Stimulated activated CD4-positive, alpha-beta T cell treated with anti-CD3 and anti-CD28 coated beads, Interleukin-15, amount 100 ng/mL, for 1 hour (primary cell): ENCODE results near the gene OXNAD1.

Experiments used
- DNase-seq, 2 donors: peaks; one replicate each; pipeline ENCODE4 v3.0.0-alpha.2; 2020; ENCODE audit warnings: low read depth in 1 of 2, low spot score in 1 of 2

Gene OXNAD1, protein sequence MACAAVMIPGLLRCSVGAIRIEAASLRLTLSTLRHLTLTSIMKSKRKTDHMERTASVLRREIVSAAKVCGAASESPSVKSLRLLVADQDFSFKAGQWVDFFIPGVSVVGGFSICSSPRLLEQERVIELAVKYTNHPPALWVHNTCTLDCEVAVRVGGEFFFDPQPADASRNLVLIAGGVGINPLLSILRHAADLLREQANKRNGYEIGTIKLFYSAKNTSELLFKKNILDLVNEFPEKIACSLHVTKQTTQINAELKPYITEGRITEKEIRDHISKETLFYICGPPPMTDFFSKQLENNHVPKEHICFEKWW

DNA sequence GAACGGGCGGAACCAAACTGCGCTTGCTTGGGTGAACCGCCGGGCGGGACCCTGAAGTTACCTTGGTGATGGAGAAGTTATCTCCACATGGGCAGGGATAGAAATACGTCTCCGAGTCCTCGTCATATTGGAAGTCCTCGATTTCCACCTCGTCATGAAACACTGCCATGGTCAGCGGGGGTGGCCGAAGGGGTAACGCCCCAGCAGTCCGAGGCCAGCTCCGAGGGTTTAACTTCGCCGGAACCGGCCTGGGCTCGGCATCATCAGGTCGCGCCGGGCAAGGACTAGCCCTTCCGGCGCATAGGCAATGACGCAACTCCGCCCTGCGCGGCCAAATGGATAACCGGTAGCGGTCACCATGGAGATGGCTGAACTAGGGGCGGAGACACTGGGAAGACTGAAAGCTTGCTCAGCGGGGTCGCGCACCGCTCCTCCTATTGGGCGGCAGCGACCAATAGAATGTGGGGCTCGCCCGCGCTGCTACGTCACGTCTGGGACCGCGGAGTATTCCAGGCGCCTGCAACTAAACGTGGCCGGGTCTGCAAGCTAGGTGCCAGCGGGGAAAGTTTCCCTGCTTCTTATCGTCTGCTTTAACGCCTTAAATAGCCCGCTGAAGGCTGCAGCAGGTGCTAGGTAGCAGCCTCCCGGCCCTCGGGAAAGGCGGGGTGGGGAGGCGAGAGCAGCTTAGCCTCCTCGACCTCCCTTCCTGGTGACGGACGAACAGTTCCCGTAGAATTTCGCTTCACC is at the start of gene OXNAD1, which contains the start of gene DPH3:
Gene OXNAD1, plus strand, starts transcription at position 505 of the 747 bp plus-strand sequence. CDS start 5,741 bp downstream, outside the sequence.
Gene DPH3, minus strand, starts transcription at position 236 of the 747 bp plus-strand sequence. Its CDS starts 67 bp downstream, at position 169.
- DNase-seq, result peak; percentile 93 to 97

DNA sequence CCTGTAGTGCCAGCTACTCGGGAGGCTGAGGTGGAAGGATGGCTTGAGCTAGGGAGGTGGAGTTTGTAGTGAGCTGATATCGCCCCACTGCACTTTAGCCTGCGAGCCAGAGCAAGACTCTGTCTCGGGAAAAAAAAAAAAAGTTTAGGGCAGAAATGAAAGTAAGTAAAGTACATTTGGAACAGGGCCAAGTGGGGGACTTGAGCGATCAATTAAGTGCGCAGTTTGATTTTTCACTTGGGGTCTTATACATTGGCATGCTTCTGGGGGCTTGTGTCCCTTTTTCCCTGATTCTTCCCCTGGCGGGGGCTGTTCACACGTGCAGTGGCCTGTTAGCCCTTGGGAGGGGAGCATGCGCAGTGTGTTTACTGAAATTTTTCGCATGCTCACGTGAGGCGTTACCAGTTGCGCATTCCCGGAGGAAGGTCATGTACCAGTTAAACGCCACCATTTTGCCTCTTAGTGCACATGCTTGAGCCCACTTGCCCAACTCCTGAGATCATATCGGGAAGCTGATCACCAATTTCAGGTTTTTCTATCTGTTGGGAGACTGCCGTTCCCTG is 48.6 kb upstream of the OXNAD1 start:
- no peak for DNase-seq

DNA sequence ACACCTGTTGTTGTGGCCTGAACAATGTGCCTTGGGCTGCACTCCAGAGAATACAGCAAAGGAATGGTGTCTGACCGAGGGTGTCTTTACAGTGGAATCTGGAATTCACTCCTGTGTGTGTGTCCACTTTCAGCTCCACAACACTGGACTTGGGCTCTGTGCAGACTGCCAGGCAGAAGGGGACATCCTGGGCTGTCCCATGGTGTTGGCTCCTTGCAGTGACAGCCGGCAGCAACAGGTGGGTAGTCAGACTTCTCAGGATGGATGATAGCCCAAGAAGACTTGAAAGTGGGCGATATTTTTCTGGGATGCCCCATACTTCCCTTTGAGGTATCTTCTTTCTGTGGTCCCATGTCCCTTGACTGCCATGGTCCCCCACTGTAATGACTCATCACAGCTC is 45.2 kb upstream of the OXNAD1 start:
- DNase-seq, result no peak

DNA sequence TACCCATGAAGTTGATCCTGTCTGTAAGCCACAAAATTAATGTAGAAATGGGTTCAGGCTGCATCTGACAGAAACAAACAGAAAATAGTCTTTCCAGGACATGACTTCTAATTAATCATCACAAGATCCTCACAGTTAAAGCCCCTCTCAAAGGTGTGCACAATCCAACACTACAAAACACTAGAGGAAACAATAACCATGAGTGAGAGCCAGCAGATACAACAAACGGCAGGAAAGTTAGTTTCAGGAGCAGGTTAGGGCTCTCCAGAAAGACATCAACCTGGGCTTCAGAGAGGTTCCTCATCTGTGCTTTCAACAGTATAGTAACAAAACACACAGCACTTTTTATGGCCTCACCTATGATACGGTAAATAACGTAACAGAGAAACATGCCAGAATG is 43.0 kb upstream of the OXNAD1 start:
- no peak for DNase-seq

DNA sequence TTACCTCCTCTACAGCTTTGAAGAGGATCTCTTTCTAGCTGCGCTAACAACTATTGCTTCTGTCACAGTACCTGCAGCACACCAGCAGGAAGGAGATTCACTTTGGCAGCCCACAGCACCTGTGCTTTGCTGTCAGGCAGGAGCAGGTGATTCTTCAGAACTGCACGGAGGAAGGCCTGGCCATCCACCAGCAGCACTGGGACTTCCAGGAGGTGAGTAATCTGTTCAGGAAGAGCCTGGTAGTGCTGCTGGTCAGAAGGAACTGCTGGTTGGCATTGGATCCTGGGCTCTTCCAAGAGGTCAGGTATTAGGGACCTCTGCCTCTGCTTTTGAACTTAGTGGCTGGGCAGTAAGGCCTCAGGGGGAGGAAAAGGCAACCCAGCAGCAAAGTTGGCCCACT is 42.5 kb upstream of the OXNAD1 start:
- DNase-seq, result no peak

DNA sequence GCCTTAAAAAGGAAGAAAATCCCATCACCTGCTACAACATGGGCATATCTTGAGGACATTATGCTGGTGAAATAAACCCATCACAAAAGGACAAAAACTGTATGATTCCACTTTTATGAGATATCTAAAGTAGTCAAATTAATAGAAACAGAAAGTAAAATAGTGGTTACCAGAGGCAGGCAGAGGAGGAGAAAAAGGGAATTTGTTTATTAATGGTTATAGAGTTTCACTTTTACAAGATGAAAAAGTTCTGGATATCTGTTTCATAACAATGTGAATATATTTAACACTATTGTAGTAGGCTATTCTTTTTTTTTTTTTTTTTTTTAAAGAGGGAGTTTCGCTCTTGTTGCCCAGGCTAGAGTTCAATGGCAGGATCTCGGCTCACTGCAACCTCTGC is 40.7 kb upstream of the OXNAD1 start:
- DNase-seq, result no peak

DNA sequence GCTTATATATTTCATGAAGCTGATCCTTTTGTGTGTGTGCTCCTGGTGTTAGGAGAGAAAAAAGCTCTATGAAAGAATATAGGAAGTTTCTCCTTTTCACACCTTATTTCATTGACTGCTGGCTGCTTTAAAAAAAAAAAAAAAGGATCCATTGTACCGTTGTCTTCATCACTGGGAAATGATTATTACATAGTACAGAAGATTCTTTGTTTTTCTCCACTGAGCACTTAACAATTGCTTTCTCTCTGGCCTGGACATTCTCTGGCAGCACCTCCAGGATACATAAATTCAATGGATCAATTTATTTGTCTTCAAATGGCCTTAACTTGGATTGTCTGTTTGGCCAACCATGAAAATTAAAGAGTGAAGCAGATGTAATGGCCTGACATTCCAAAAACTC is 37.4 kb upstream of the OXNAD1 start:
- no peak for DNase-seq

DNA sequence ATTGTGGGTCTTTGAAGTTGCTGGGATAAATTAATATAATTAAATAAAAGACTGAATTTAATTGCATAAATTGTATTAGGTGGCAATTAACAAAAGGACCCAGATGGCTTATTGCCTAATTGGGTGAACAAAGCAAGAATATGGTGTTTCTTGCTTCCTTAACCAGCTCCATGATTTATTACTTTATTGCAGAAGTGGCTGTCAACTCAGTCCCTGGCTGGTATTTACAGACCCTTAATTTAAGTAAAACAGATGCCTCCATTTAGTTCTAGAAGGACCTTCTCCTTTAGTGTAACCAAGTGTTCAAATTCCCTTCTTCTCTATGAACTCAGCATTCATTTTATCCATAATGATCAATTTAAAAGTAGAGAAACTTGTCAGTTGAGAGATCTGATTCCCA is 35.3 kb upstream of the OXNAD1 start:
- no peak for DNase-seq

DNA sequence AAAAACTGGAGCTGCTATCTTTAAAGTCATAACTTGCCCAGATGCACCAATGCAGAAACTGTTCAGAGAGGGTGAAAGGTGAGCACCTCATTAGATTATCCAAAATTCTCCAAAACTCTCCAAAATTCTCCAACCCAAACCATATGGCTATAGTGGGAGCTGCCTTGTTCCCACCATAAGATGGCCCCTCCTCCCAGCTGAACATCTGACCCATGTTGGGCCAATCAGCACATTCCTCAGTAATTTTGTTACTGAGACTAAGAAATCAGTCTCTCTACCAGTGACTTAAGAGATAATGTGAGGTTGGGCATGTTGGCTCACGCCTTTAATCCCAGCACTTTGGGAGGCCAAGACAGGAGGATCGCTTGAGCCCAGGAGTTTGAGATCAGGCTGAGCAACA is 33.0 kb upstream of the OXNAD1 start:
- no peak for DNase-seq

DNA sequence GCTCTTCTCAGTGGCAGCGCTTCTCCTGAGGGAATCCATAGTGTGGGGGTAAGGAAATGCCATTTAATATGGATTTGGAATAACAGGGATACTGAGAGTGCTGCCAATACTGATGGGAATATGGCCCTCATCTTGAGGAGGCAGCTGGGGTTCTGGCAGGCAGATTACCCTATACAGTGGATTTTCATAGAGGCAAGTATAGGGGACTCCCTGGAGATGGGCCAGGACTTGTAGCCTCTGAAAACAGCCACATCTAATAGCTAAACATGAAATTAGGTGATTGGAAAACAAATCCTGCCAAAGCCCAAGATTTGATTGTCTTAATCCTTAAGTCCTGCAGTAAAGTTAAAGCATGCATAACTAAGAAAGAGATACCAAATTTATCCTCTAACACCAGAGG is 31.2 kb upstream of the OXNAD1 start:
- no peak for DNase-seq

DNA sequence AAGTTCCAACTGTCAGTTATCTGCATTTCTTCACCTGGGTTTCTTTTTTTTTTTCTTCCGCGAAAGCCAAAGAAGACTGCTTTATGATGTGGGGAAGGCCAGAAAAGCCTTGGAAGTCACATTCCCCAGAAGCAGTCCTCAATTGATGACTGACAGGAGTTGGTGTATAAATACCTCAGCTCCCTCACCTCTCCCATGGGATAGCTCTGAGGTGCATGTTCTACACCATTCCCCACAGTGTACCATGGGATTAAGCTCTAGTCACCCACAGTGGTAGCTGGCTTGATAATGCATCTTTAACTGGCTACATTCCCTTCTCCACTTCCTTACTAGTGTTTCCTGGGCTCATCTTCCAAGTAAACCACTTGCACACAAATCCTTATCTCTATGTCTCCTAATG is 30.7 kb upstream of the OXNAD1 start:
- no peak for DNase-seq

DNA sequence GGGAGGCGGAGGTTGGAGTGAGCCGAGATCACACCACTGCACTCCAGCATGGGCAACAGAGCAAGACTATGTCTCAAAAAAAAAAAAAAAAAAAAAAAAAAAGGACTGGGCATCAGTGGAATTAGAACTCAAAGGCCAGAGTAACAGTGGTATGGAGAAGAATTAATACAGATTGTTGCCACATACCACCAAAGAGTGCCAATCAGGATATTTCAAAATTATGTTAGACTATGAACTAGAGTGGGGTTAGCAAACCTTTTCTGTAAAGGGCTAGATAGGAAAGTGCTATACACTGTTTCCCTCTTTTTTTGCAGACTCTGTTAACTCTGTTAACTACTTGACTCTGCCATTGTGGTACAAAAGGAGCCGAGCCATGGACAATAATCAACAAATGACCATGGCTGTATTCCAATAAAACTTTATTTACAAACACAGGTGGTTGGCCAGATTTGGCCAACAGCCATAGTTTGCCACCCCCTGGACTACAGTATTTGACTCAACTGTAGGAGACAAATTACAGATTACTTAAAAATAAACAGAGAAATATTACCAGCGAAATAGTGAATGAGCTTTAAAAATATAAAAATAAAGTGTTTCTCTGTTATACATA is 28.9 kb upstream of the OXNAD1 start:
- DNase-seq, result no peak

DNA sequence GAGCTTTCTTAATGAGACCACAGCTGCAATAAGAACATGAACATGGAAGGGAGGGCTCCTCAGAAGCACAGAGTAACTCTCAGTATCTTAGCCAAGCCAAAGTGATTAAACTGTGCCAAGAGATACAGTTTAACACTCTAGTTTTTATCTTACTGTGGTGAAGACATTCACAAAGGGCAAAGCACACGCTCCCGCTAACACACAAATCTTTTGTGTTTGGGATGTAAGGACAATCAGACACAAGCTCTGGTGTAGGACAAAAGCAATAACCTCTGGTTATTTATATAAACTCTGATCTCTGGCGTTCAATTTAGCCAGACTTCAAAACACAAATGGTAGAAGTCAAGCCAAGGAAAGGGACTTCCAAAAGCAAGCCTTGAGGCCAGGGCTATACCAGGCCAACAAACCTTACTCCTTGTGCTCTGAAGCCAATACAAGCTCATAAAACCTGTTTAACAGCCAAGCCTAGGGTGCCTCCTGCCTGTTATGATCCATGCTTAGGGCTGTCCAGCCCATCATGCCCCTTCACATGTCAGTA is 28.1 kb upstream of the OXNAD1 start:
- no peak for DNase-seq

DNA sequence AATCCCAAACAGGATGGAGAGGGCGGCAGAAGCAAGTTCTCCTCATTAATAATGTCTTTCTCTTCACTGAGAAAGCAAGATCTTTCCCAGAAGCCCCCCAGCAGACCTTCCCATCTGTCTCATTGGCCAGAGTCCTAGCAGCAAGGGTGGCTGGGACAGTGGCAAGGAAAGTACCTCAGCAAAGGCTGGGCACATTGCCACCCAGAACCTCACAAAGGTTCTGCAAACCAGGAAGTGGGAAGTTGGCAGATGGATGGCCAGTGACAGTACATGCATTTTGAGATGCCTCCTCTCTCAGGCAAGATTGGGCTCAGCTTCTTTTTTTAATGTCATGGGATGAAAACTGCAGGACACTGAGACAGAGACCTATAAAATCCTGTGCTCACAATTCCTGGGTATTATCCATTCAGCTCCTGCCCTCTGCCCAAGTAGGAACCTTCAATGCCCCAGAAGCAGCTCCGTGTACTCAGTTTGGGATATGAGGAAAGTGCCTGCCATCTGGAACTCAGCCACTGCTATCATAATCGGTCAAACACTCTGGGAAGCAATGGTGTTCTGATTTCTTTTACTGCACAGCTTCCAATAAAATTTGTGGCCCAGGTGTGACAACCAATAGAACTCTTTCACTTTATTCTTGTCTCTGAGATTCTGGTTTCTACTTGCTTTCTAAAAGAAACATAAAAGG is 25.8 kb upstream of the OXNAD1 start:
- DNase-seq, result no peak

DNA sequence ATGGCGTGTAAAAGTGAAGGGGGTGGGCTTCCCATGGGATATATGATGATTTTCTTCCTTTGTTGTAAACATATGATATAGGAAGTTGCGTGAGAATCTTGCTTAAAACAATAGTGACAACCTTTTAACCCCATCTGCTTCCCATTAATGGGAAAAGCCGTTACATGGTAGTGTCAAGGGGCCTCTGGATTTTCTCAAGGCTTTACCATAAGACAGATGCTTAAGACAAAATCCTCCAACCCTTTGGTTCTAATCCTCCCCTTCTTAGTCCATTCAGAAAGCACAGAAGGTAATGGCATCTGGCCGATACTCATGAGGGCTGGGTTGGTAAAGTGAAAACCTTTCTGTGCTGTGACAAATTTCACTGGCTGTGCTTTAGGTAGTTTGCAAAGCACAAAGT is 25.2 kb upstream of the OXNAD1 start:
- DNase-seq, result no peak

DNA sequence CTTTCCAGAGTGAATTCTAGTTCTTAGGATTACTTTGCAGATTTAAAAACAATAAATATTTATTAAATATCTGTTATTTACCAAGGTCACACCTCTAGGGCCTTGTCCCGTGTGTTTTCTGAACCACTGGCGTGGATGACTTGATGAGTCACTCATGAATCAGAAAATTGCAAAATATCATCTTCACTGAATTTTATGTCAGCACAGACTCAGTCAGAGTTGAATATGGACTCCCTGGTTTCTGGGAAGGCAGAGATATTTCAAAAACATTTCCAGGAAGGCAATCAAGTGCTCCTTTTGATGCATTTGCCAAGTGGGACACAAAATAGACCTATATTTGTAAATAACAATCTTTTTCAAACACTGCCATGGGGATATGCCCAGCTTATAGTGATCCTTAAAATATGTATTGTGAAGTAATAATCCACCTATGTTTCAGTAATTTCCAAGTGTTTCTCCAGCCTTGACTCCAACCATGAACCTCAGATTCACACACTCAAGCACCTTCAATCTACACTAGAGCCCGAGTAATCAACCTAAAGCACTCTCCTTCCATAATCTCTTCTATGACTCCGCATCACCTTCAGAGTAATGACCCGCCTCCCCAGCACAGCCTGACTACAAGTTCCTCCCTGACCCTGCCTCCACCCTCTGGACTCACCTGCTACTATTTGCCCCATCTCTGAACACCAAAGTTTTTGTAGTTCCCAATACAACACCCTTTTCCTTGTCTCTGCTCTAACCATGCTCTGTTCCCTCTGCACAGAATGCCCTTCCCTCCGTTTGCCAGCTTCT is 24.6 kb upstream of the OXNAD1 start:
- no peak for DNase-seq

DNA sequence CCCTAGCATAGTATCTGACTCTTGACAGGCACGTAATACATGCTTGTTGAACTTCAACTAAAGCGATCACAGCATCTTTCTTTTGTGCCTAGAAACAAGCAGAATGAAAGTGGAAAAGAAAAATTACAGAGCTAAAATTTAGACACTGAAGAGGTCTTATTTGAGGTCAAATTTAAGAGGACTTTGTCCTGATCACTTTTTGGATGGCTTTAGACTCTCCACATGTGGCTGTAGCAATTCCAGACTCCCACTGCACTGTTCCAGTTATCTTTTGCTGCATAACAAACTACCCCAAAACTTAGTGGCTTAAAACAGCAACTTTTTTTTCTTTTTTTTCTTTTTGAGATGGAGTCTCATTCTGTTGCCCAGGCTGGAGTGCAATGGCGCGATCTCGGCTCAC is 23.8 kb upstream of the OXNAD1 start:
- DNase-seq, result no peak

DNA sequence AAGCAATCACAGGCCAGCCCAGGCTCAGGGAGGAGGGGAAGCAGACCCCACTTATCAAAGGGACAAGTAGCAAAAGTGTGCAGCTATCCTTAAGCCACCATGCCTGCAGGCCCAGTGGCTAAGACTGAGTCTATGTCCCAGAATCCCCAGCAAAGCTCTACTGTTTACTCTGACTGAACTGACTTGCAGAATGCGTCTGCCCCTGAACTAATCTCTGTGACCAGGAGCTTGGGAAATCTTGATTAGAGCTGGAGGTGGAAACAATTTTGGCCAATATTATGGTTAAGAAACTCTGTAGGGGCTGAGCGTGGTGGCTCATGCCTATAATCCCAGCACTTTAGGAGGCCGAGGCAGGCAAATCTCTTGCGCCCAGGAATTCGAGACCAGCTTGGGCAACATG is 22.8 kb upstream of the OXNAD1 start:
- no peak for DNase-seq

DNA sequence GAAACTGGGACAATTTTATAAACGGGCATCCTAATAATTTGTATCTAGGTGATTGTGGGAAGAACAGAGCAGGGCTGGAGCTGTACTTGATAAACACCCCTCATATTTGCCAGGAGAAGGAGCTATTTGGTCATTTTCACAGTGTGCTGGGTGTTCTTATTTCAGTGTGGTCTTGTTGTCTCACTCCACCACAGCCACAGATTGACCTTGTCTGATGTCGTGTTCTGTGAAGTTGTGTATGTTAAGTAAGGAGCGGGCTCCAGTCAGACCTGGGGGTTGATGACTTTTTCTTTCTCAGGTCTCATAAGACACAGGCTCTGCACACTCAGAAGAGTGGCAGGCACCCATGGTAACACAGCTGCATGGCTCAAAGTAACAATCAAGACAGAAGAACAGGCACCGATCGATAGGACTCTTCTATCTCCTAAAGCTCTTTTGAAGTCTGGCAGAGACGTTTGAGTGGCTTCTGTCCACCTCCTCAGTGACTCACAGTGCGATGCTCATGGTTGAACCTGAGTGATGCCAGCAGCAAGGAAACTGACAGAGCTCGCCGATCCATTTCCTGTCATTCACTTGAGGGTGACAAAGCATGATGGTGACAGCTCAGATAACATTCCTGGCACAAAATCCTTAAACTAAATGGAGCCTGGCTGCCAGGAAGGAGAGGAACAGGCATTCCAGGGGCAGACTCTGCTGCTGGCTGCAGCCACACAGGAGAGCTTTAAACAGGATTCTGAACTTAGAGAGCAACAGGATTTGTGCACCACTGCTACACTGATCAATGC is 21.1 kb upstream of the OXNAD1 start:
- no peak for DNase-seq
